Stomach (tissue), 9 donors: ENCODE results near the gene VAMP1. TPM values are rescaled to one million over a fixed set of nuclear protein-coding genes. Genes with fewer than 3 reads are reported as not detected.
"Not testable (repeated sequence)": the region's sequence is repeated elsewhere in the genome, so short reads cannot be mapped to it uniquely, and the experiment has no call there.

ENCODE experiments used
- DNase-seq, 2 donors: peaks; one replicate each; pipeline versions ENCODE4 v3.0.0 to v3.0.0-alpha.2; 2013 to 2019
- H3K27ac ChIP-seq, 5 donors: fragments of 200-600 bp in 4 of 5; sonication (generic) in 4 of 5; one replicate each; pipeline ENCODE4 v1.5.1; 2013 to 2019; ENCODE audit warnings: mild to moderate bottlenecking in 1 of 5, moderate library complexity in 1 of 5
- H3K27me3 ChIP-seq, 3 donors: fragments of 200-600 bp; sonication (generic); one replicate each; pipeline ENCODE4 v1.5.1; 2017 to 2019; ENCODE audit warnings: mixed run types in 1 of 3
- H3K36me3 ChIP-seq, 4 donors: fragments of 200-600 bp; sonication (generic); 1 replicate in 3 of 4; 2 replicates in 1 of 4; pipeline ENCODE4 v1.5.1; 2016 to 2019
- H3K4me1 ChIP-seq, 4 donors: fragments of 200-600 bp; sonication (generic); one replicate each; pipeline ENCODE4 v1.5.1; 2016 to 2019
- H3K4me3 ChIP-seq, 4 donors: fragments of 200-600 bp; sonication (generic) in 3 of 4; one replicate each; pipeline ENCODE4 v1.5.1; 2016 to 2019; ENCODE audit warnings: mild to moderate bottlenecking in 1 of 4
- H3K9me3 ChIP-seq, 4 donors: fragments of 200-600 bp; sonication (generic); one replicate each; pipeline ENCODE4 v1.5.1; 2016 to 2019
- CTCF ChIP-seq, 7 experiments: fragments of 450-650 bp in 4 of 7; fragments of 200-600 bp in 3 of 7; sonication (generic) in 3 of 7; IDR thresholded peaks; one replicate each; pipeline ENCODE4 v1.5.1; 2016 to 2019; ENCODE audit warnings: antibody characterized with exemption in 7 of 7, control low read depth in 2 of 7, mild to moderate bottlenecking in 1 of 7
- EP300 ChIP-seq: sonication (generic); formaldehyde crosslinking; IDR thresholded peaks from one replicate; pipeline ENCODE4 v1.6.1; 2017; ENCODE audit warnings: antibody characterized with exemption
- POLR2A ChIP-seq, 4 donors: fragments of 450-650 bp; IDR thresholded peaks; one replicate each; pipeline ENCODE4 v1.6.1; 2016; ENCODE audit warnings: antibody characterized with exemption in 4 of 4, control low read depth in 2 of 4, mild to moderate bottlenecking in 1 of 4, moderate library complexity in 1 of 4
- POLR2AphosphoS5 ChIP-seq, 3 donors: sonication (generic); formaldehyde crosslinking; IDR thresholded peaks; one replicate each; pipeline ENCODE4 v1.6.1; 2016; ENCODE audit warnings: antibody characterized with exemption in 3 of 3
- WGBS, 5 donors: extraction: QIAGEN DNeasy Blood & Tissue Kit in 3 of 5; methylation state at CpG; one replicate each; pipeline versions ENCODE4 v1.1.5 to v1.1.7; 2013 to 2018; 5-methylcytosine and 5-hydroxymethylcytosine counted together
- intact Hi-C: fragments of 100-400 bp; cut with DNase I; formaldehyde crosslinking; loops from one replicate; pipeline ENCODE4 v1.15.1; 2023; ENCODE audit warnings: low total_unique reads
- polyA plus RNA-seq, 3 donors: library from polyadenylated mRNA; stranded (reverse); fragments of 200-250 nt; gene quantifications; one replicate each; pipeline ENCODE4 v1.2.3, GENCODE V29; 2013
- total RNA-seq, 5 donors: library from RNA; depleted of rRNA; stranded (reverse); fragments of >200 nt; gene quantifications; one replicate each; pipeline versions ENCODE4 v1.1.0 to v1.2.3, GENCODE V29; 2014 to 2016
- donor health status: healthy with polysubstance abuse.
- donor health status: Bipolar disorder and iron deficiency.
- donor health status: healthy.

The VAMP1 gene
- total and polyA plus RNA-seq, 8 donors, result 1.2 to 16.5 (median 4.8) TPM; not detected in 1

- intact Hi-C loops, result no loop called here
- peaks cover 22 to 41% (median 29%) of the 10 kb centered on the region in 4 donors for H3K4me1 ChIP-seq
- no peaks in the 10 kb centered on the region for H3K27me3 ChIP-seq
- no peak for TF ChIP-seq POLR2A (IDR thresholded peaks at IDR 0.05)
- no peak for TF ChIP-seq CTCF (IDR thresholded peaks at IDR 0.05)
- no peak for TF ChIP-seq EP300
- TF ChIP-seq POLR2AphosphoS5 (IDR thresholded peaks at IDR 0.05), result no peak
- no peak for DNase-seq
- no peaks in the 10 kb centered on the region for H3K9me3 ChIP-seq
- H3K36me3 ChIP-seq, result peaks cover 8 to 57% (median 49%) of the 10 kb centered on the region in 4 donors
- peak overlapping the region; percentile 66 to 94 (median 79) for H3K4me3 ChIP-seq
- 1 to 3% (median 1%) methylated on average over 14 of the region's 14 CpGs for WGBS, 5 donors
- H3K27ac ChIP-seq, result peak overlapping the region; percentile 40 to 98 (median 95)
These were observed 23.8 kb upstream of the VAMP1 start for GRCh38 chr12:6494258-6494743.

GRCh38 chr12:6493497-6494257 is 23.2 kb upstream of the VAMP1 start, which contains the start of gene NCAPD2:
NCAPD2 (plus strand) TSS chr12:6494102; CDS start chr12:6495099, 997 bp downstream.
- H3K9me3 ChIP-seq, result no peaks in the 10 kb centered on the region
- TF ChIP-seq POLR2A (IDR thresholded peaks at IDR 0.05) (no peak), CTCF (IDR thresholded peaks at IDR 0.05) (peak in 4 of 7 experiments; percentile 18 to 65 (median 44)), EP300 (no peak), POLR2AphosphoS5 (IDR thresholded peaks at IDR 0.05) (peak in 1 of 3 donors; percentile 56)
- intact Hi-C loops, result no loop called here
- peaks cover 22 to 41% (median 29%) of the 10 kb centered on the region in 4 donors for H3K4me1 ChIP-seq
- DNase-seq, result peak; percentile 95 to 98
- no peaks in the 10 kb centered on the region for H3K27me3 ChIP-seq
- peaks cover 4 to 51% (median 43%) of the 10 kb centered on the region in 4 donors for H3K36me3 ChIP-seq
- 0 to 1% (median 0%) methylated on average over 18 to 49 of the region's 49 CpGs for WGBS, 5 donors
- H3K27ac ChIP-seq, result peak within 1 kb of the TSS; percentile 93 to 98 (median 95)
- peak within 1 kb of the TSS; percentile 66 to 94 (median 79) for H3K4me3 ChIP-seq

GRCh38 chr12:6492838-6493496 is 22.5 kb upstream of the VAMP1 start, which contains the start of gene MRPL51:
MRPL51 (minus strand) TSS chr12:6493262; CDS start chr12:6493136, 126 bp downstream.
- Histone ChIP-seq H3K27ac (peak within 1 kb of the TSS; percentile 93 to 98 (median 95)), H3K4me3 (peak within 1 kb of the TSS; percentile 66 to 94 (median 79)), H3K27me3 (no peaks in the 10 kb centered on the region), H3K4me1 (peaks cover 22 to 41% (median 29%) of the 10 kb centered on the region in 4 donors), H3K9me3 (no peaks in the 10 kb centered on the region), H3K36me3 (peaks cover 4 to 44% (median 36%) of the 10 kb centered on the region in 4 donors)
- TF ChIP-seq POLR2A (IDR thresholded peaks at IDR 0.05) (peak in 2 of 4 donors; percentile 37 to 46), POLR2AphosphoS5 (IDR thresholded peaks at IDR 0.05) (peak; percentile 74 to 96 (median 78)), EP300 (no peak)
- DNase-seq, result peak; percentile 98
- intact Hi-C loops, result no loop called here
- WGBS, 5 donors, result 0 to 1% (median 1%) methylated on average over 27 to 39 of the region's 39 CpGs

GRCh38 chr12:6490673-6491072 is 20.2 kb upstream of the VAMP1 start:
- H3K4me3 ChIP-seq, DNase-seq, H3K27me3 ChIP-seq, H3K27ac ChIP-seq, intact Hi-C loops, H3K9me3 ChIP-seq: not testable (repeated sequence)
- Histone ChIP-seq H3K4me1 (peaks cover 22 to 27% (median 25%) of the 10 kb centered on the region in 4 donors), H3K36me3 (peaks cover 4 to 22% (median 14%) of the 10 kb centered on the region in 4 donors)
- WGBS, 5 donors, result 92 to 100% (median 100%) methylated on average over 1 of the region's 1 CpG

GRCh38 chr12:6489449-6489848 is 19.0 kb upstream of the VAMP1 start:
- intact Hi-C loops, result no loop called here
- H3K27ac ChIP-seq, result no peak overlapping the region
- peaks cover 12 to 15% (median 14%) of the 10 kb centered on the region in 4 donors for H3K4me1 ChIP-seq
- no peak overlapping the region for H3K4me3 ChIP-seq
- no peaks in the 10 kb centered on the region for H3K27me3 ChIP-seq
- no peak for TF ChIP-seq POLR2AphosphoS5 (IDR thresholded peaks at IDR 0.05)
- no peak for TF ChIP-seq POLR2A (IDR thresholded peaks at IDR 0.05)
- no peak for TF ChIP-seq CTCF (IDR thresholded peaks at IDR 0.05)
- no peak for TF ChIP-seq EP300
- H3K36me3 ChIP-seq, result peaks cover 4 to 20% (median 13%) of the 10 kb centered on the region in 4 donors
- WGBS, 5 donors, result 59 to 75% (median 71%) methylated on average over 4 of the region's 4 CpGs
- DNase-seq, result no peak
- no peaks in the 10 kb centered on the region for H3K9me3 ChIP-seq
